SK-N-MC (cell line): ENCODE results near the gene AQP9.

Experiments
- EZH2 ChIP-seq: fragments of 200-600 bp; sonication (generic); IDR thresholded peaks from one replicate; pipeline ENCODE4 v1.6.1; 2017; ENCODE audit warnings: antibody characterized with exemption
- POLR2AphosphoS5 ChIP-seq: IDR thresholded peaks from 2 replicates; pipeline ENCODE4 v1.6.1; 2012; ENCODE audit warnings: mild to moderate bottlenecking, low read depth, low read length, borderline replicate concordance

- TF ChIP-seq POLR2AphosphoS5 (no peak), EZH2 (no peak)
Observed at GRCh38 chr15:58139989-58140522, 1.9 kb downstream of the AQP9 start.
